ENCODE measurements around the gene MAP4K5. TPM values are rescaled to one million over a fixed set of nuclear protein-coding genes. Genes with fewer than 3 reads are reported as not detected.

MAP4K5 gene
- total RNA-seq, 1 experiment from 2014 or later, result 111 TPM

DNA sequence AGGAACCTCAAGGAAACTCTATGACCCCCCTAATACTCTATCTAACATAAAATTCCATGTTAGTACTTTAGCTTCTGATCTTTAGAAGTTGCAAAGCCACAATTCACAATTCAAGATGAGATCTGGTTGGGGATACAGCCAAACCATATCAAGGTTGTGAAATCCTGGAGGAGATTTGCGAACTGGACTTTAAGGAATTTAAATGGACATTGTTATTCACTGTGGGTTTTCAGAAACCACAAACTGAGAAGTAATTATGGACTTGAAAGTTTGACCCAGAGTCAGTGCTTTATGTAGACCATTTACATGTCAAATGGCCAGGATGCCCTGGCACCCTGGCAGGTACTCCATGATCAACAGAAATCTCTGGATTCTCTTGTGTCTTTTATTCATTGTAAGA is 121.4 kb downstream of the MAP4K5 start:
- H3K36me3 ChIP-seq (ENCODE audit: low read depth, low read length), result no peaks in the 10 kb centered on the region; the same call in 1 of the 2 replicates
- H4K20me1 ChIP-seq (ENCODE audit: low read length), result no peaks in the 10 kb centered on the region
- ChIA-PET POLR2A (ENCODE audit: unreplicated experiment) (no interaction called here), CTCF (no interaction called here)
- DNase-seq, result peak; percentile 26
- H3K27me3 ChIP-seq (ENCODE audit: low read length), result no peaks in the 10 kb centered on the region
- no peaks in the 10 kb centered on the region for H3K9me2 ChIP-seq (replicated peaks; ENCODE audit: low read length)
- no peak overlapping the region for H3K4me3 ChIP-seq (ENCODE audit: low read length)
- no peak overlapping the region for H3K9ac ChIP-seq (ENCODE audit: low read length)
- ATAC-seq, result no peak
- no peaks in the 10 kb centered on the region for H3F3A ChIP-seq (ENCODE audit: low read length, unreplicated experiment)
- H3K79me2 ChIP-seq (ENCODE audit: low read length), result no peaks in the 10 kb centered on the region
- intact Hi-C loops (cut with micrococcal nuclease), result no loop called here
- TF ChIP-seq EZH2 (IDR thresholded peaks at IDR 0.05; ENCODE audit: low read length, unreplicated experiment) (no peak), CTCF (conservative IDR thresholded peaks at IDR 0.05; ENCODE audit: low read depth, low read length) (no peak), EZH2phosphoT487 (IDR thresholded peaks at IDR 0.05; ENCODE audit: borderline replicate concordance, low read length) (no peak)
- no peak overlapping the region for H3K27ac ChIP-seq (ENCODE audit: low read length)
- H3K4me2 ChIP-seq (ENCODE audit: low read length), result no peak overlapping the region
- BruUV-seq (replicated peaks), result no TSS peak
- H2AFZ ChIP-seq (ENCODE audit: low read length), result no peak overlapping the region
- H3K9me3 ChIP-seq (ENCODE audit: low read length), result no peaks in the 10 kb centered on the region
- H3K4me1 ChIP-seq (ENCODE audit: insufficient read depth, low read length), result no peaks in the 10 kb centered on the region

GRCh38 chr14:50410071-50410470 is 122.3 kb downstream of the MAP4K5 start:
- BruUV-seq (replicated peaks), result no TSS peak
- CTCF ChIA-PET, result no interaction called here

More at GRCh38 chr14:50410071-50410470, 122.3 kb downstream of the MAP4K5 start:
- DNase-seq (no peak), ATAC-seq (no peak)
- Histone ChIP-seq H3K9me2 (replicated peaks; ENCODE audit: low read length) (no peaks in the 10 kb centered on the region), H3K4me2 (ENCODE audit: low read length) (no peak overlapping the region), H3F3A (ENCODE audit: low read length, unreplicated experiment) (no peaks in the 10 kb centered on the region), H3K4me1 (ENCODE audit: insufficient read depth, low read length) (no peaks in the 10 kb centered on the region), H3K36me3 (ENCODE audit: low read depth, low read length) (no peaks in the 10 kb centered on the region), H3K4me3 (ENCODE audit: low read length) (no peak overlapping the region), H3K27ac (ENCODE audit: low read length) (no peak overlapping the region), H4K20me1 (ENCODE audit: low read length) (no peaks in the 10 kb centered on the region), H2AFZ (ENCODE audit: low read length) (no peak overlapping the region), H3K9ac (ENCODE audit: low read length) (no peak overlapping the region), H3K79me2 (ENCODE audit: low read length) (no peaks in the 10 kb centered on the region), H3K9me3 (ENCODE audit: low read length) (no peaks in the 10 kb centered on the region), H3K27me3 (ENCODE audit: low read length) (no peaks in the 10 kb centered on the region)
- intact Hi-C loops (cut with micrococcal nuclease), result no loop called here
- TF ChIP-seq EZH2 (IDR thresholded peaks at IDR 0.05; ENCODE audit: low read length, unreplicated experiment), result no peak
- TF ChIP-seq EZH2phosphoT487 (IDR thresholded peaks at IDR 0.05; ENCODE audit: borderline replicate concordance, low read length), result no peak
- TF ChIP-seq CTCF (conservative IDR thresholded peaks at IDR 0.05; ENCODE audit: low read depth, low read length), result no peak
- POLR2A ChIA-PET (ENCODE audit: unreplicated experiment), result no interaction called here
